ENCODE measurements around the gene GALNT10. TPM values are rescaled to one million over a fixed set of nuclear protein-coding genes. Genes with fewer than 3 reads are reported as not detected.
A peak's percentile ranks its signal among the peaks of the same experiment; 100 is the strongest.

GALNT10 gene
- total RNA-seq, 1 donor from 2014 or later, result 39.8 TPM

DNA sequence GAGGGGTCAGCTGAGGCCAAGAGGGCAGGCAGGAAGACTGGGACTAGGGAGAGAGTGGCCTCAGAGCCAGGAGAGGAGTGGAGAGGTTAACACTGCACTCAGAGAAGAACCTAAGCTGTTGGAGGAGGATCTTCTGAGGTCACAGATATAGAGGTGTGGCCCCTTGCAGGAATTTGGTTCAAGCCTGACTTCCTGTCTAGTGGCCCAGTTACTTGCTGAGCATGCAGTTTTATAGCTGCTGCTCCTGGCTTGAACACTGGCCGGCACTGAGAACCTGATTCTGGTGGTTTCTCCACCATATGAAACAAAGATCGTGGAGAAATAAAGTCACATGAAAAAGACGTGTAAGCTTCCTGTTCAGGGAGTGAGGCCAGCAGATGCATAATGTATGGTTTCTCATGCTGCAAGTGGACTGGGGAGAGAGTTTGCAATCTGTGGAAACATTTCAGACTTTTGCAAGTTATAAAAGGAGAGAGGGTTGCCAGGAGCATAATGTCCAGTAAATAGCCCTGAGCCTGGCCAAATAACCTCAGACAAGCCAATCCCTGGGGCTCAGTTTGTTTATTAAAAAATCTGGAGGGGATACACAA, 82.6 kb downstream of the GALNT10 start:
- no peak for DNase-seq (ENCODE audit: low read depth, low spot score)
- H3K27me3 Mint-ChIP-seq (ENCODE audit: low read depth), result no peaks in the 10 kb centered on the region
- peak overlapping the region; percentile 57 for H3K27ac Mint-ChIP-seq (ENCODE audit: unreplicated experiment)
- H3K36me3 Mint-ChIP-seq (ENCODE audit: low read depth), result peaks cover 5% of the 10 kb centered on the region
- no peak for TF ChIP-seq CTCF (conservative IDR thresholded peaks at IDR 0.05)
- no peak overlapping the region for H3K4me3 Mint-ChIP-seq
- peaks cover 48% of the 10 kb centered on the region for H3K4me1 Mint-ChIP-seq
- peaks cover 2% of the 10 kb centered on the region for H3K9me3 Mint-ChIP-seq

DNA sequence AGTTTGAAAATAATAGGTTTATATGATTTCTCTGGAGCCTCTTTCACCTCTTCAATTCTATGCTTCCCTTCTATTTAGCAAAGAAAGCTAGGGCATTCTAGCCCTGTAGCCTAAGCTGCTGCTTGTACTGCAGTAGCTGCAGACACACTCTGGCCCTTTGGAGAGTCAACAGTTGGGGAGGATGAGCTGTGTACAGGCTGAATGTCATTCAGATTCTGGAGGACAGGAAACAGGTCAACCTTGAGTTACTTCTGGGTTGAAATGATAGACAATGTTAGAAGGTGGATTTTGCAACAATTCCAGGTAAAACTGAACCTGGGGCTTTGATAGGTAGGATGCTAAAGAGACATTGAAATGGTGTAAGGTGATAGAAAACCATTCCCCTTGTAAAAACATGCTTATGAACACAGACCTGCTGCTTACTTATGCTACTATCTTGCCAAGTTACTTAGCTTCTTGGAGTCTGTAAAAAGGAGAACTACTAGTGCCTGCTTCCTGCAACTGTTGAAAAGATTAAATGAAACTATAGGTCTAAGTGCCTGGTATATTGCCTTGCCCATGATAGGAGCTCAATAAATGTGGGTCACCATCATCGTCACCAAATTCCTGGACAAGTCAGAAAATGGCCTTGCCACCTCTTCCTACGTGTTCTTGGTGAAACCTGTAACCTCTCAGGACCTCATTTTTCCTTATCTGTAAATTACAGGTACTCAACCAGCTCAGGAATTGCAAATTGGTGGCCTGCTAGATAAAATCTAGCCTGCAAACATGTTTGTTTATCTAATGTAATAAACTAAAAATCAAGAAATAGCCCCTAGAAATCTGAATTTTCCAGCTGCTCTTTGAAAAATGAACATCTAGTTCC, 83.7 kb downstream of the GALNT10 start:
- Mint-ChIP-seq H3K36me3 (ENCODE audit: low read depth) (peaks cover 5% of the 10 kb centered on the region), H3K4me3 (no peak overlapping the region), H3K4me1 (peaks cover 51% of the 10 kb centered on the region), H3K27ac (ENCODE audit: unreplicated experiment) (no peak overlapping the region), H3K9me3 (peaks cover 2% of the 10 kb centered on the region), H3K27me3 (ENCODE audit: low read depth) (no peaks in the 10 kb centered on the region)
- no peak for DNase-seq (ENCODE audit: low read depth, low spot score)
- no peak for TF ChIP-seq CTCF (conservative IDR thresholded peaks at IDR 0.05)

DNA sequence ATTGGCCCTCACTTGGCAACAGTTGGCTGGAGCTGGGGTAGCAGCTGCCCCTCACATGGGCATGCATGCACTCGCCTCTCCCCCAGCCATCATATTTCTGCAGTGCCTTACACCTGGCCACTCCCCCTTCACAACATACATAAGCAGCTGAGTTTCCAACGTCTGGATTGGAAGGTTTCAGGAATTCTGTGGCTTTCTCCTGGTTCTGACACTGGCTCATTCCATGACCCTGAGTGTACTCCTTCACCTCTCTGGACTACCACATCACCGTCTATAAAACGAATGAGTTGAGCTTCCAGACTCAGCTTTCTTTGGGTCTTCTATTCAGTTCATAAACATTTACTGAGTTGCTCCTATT, 84.3 kb downstream of the GALNT10 start:
- no peaks in the 10 kb centered on the region for H3K27me3 Mint-ChIP-seq (ENCODE audit: low read depth)
- no peak for TF ChIP-seq CTCF (conservative IDR thresholded peaks at IDR 0.05)
- peaks cover 51% of the 10 kb centered on the region for H3K4me1 Mint-ChIP-seq
- peaks cover 2% of the 10 kb centered on the region for H3K9me3 Mint-ChIP-seq
- H3K36me3 Mint-ChIP-seq (ENCODE audit: low read depth), result peaks cover 5% of the 10 kb centered on the region
- DNase-seq (ENCODE audit: low read depth, low spot score), result no peak
- no peak overlapping the region for H3K4me3 Mint-ChIP-seq
- H3K27ac Mint-ChIP-seq (ENCODE audit: unreplicated experiment), result no peak overlapping the region

DNA sequence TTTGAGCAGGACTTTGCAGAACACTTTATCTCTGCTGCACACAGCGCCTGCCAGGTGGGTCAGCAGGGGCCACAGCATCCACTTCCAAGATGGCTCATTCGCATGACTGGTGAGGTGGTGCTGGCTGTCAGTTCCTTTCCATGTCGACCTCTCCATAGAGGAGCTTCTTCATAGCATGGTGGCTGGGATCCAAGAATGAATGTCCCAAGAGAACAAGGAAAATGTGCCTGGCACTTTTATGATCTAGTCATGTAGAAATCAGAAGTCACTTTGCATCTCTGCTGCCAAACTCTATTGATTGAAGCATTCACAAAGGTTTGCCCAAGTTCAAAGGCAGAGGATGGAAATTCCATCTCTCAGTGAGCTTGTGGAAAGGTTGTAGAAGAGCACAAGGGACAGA, 85.0 kb downstream of the GALNT10 start:
- DNase-seq (ENCODE audit: low read depth, low spot score), result no peak
- Mint-ChIP-seq H3K4me3 (no peak overlapping the region), H3K36me3 (ENCODE audit: low read depth) (peaks cover 5% of the 10 kb centered on the region), H3K4me1 (peaks cover 51% of the 10 kb centered on the region), H3K27me3 (ENCODE audit: low read depth) (no peaks in the 10 kb centered on the region), H3K9me3 (peaks cover 2% of the 10 kb centered on the region), H3K27ac (ENCODE audit: unreplicated experiment) (no peak overlapping the region)
- no peak for TF ChIP-seq CTCF (conservative IDR thresholded peaks at IDR 0.05)

DNA sequence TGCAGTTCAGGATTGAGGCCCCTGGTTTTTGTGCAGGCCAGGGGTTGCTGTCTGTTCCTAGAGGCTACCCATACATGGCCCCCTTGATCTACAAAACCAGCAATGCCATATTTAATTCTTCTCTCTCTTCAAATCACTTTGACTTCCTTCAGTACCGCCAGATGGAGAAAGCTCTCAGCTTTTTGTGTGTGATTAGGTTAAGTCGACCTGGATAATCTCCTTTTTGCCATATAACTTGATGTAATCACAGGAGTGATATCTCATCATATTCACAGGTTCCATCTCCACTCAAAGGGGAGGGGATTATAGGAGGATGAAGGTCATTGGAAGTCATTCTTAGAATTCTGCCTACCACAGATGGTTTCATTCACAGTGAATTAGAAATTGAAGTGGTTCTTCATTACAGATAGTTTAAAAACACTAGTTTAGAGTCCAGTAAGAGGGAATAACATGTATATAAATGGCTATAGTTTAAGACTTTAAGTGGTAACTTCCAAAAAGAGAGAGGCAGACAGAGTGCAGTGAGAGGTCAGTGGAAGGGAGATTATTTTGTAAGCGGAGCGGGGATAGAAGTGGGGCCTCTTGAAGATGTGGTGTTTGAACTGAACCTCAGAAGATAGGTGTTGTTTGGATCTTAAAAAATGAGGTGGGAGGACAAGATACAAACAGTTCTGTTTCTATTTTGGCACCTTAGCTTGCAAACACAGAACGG, 85.9 kb downstream of the GALNT10 start:
- H3K36me3 Mint-ChIP-seq (ENCODE audit: low read depth), result peaks cover 5% of the 10 kb centered on the region
- H3K27me3 Mint-ChIP-seq (ENCODE audit: low read depth), result no peaks in the 10 kb centered on the region
- no peak for DNase-seq (ENCODE audit: low read depth, low spot score)
- H3K9me3 Mint-ChIP-seq, result peaks cover 2% of the 10 kb centered on the region
- no peak for TF ChIP-seq CTCF (conservative IDR thresholded peaks at IDR 0.05)
- H3K27ac Mint-ChIP-seq (ENCODE audit: unreplicated experiment), result peak overlapping the region; percentile 22
- no peak overlapping the region for H3K4me3 Mint-ChIP-seq
- peaks cover 49% of the 10 kb centered on the region for H3K4me1 Mint-ChIP-seq

All from neural crest cell (in vitro differentiated cells).